HG02973 (cell line): ENCODE data around the gene C1QL4.

ENCODE experiments used
- ATAC-seq: cut with Tn5 transposase; IDR thresholded peaks from one replicate; pipeline ENCODE4 v1.9.1; 2021; ENCODE audit warnings: moderate library complexity; ENCODE audit not compliant: unreplicated experiment

The C1QL4 gene

DNA sequence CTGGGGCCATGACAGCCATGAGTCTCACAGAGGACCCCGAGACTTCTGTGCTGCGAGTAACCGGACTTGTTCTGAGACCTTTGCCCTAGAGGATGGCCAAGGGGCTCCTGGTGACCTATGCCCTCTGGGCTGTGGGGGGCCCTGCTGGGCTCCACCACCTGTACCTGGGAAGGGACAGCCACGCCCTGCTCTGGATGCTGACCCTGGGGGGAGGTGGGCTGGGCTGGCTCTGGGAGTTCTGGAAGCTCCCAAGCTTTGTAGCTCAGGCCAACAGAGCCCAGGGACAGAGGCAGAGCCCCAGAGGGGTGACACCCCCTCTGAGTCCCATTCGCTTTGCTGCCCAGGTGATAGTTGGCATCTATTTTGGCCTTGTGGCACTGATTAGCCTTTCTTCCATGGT, 11.8 kb upstream of the C1QL4 start:
- ATAC-seq: no peak

DNA sequence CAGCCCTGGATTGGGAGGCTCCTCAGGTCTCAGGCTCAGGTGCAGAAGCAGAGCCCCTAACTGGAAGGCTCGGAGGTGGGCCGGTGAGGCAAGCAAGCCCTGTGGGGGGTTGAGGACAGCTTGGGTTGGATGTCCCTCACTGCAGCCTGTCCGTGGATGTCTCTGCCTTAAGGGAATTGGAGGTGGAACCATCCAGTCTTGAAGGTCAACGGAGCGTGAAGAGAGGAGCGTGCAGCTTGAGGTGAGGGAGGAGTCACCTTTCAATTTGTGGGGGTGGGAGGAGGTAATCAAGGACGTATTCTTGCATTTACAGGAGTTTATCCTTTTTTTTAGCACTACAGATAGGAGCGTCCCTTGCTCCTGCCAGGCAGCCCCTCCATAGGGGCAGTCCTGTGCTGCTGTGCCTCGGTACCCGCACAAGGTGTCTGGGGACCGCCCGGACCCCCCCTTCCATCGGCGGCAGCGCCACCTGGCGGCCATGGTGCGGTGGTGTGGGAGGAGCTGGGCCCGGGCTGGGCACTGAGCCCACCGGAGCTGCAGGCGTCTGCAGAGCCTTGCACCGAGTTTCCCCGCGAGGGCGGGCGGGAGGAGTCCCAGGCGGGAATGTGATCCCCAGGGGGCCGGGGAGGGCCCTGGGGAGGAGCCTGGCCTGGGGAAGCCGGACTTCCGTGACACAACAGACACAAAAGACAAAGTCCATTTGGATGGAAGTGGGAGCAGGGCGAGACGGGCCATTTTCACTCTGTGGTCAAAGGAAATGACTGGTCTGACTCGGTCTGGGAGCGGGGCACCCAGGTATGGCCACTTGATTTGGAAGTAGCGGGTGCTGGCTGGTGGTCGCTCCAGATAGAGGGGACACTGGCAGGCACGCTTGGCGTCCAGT, 10.6 kb upstream of the C1QL4 start:
- no peak for ATAC-seq

DNA sequence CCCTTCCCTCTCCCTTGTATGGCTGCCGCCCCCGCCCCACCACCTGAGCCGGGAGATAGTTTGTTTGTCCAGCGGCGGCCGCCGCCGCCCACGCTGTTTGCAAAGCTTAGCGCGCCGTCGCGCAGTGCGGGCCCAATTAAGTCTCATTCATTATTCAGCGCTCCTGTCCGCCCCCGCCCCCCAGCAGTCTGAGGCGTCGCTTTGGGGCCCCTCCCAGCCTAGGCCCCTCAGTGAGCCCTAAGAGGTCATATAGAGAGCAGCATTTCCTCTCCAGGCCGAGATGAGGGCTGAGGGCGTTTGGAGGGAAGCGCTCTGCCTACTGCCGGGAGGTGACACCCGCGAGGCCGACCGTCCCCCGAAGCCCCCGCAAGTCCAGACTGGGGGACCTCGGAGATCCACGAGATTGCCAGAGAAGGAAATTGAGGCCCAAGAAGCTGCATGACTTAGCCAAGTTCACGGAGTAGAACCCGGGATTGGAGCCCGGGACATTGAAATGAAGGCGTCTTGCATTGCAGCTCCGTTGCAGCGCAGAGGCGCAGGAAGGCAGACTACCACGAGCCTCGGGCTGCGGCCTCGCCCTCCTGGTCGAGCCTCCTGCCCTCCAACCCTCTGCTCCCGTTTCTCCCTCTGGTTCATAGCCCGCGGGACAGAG, 9.8 kb upstream of the C1QL4 start, which contains the start of gene DNAJC22:
Gene DNAJC22, plus strand, starts transcription at position 230 of the 652 bp plus-strand sequence. CDS start 1,985 bp downstream, outside the sequence.
- no peak for ATAC-seq

DNA sequence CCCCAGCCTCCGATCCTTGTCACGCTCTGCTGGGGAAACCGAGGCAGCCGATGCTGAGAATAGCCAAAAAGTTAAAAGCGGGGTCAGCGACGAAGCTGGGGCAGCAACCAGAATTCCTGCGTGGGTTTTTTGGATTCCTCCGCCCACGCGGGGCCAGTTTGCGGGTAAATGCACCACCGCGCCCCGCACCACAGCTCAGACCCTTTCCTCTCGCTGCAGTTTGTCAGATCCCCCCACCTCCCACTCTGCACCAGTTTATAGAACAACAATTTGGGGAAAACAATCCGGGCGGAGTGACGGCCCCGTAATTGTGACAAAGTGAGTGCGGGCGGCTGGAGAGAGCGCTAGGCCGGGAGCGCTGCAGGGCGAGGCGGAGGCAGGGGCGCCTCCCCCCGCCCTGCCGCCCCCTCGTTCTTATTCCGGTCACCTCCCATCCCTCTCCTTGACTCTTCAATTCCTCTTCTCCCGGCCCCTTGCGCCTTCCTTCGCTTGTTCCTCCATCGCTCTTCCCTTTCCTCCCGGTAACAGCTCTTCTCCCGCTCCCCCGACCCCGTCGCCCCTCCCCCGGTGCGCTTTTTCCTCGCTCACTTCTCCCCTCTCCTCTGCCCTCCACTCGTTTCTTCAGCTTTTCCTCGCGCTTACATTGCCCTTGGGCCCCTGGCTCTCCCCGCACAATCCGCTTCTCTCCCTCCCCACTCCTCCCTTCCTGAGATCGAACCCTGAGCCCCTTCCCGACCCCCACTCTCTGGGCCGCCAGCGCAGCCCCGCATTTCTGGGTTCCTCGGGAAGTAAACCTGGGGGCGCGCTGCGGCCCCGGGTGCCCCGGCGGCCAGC, 9.1 kb upstream of the C1QL4 start:
- ATAC-seq: no peak

DNA sequence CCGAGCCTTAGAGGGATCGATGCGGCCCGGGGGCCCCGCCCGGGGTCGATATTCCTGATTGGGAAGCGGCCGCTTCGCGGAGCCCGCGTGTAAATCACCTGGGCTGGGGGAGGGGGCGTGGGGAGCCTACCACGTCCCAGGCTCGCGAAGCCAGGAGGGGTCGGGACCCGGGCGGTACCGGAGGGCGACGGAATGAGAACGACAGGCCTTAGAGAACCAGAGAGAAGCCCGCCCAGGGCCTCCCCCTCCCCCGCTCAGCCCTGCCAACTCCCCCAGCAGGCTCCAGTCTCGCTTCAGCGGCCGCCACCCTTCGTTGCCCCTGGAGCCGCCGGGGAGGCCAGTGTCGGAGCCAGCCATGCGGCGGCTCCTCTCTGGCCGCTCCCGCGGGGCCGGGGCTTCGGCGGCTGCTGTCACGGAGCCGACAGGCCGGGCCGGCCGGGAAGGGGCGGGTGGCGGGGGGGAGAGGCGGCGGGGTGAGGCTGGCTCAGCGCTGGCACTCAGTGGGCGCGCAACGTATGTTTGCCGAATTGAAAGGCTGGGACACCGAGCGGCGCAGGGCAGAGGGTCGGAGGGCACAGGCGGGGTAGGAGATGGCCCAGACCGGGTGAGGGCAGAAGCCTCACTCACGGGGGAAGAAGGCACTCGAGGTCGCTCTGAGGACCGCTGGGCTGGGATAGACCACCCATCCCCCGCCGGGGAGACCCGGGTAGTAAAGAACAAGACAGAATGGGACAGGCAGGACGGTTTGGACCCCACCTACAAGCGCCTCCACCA, 8.2 kb upstream of the C1QL4 start:
- ATAC-seq: no peak

DNA sequence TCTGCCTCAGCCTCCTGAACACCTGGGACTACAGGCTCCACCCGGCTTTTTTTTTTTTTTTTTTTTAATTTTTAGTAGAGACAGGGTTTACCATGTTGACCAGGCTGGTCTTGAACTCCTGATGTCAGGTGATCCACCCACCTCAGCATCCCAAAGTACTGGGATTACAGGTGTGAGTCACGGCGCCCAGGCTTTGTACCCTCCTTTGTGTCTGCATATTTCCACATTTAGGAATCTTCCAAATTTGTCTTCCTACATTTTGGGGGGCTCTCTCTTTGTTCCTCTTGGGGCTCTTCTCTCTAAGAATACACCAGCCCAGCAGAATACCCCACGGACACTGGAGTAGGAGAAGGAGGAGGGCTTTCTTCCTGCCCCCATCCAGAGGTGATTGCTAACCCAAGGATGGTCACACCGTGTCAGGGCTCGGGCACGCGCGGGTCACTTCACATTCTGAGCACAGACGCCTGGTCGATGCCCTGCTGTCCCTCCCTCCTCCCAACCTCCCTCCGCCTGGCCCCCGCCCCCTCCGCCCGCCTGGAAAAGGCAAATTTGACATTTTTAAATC, 7.6 kb upstream of the C1QL4 start:
- ATAC-seq: no peak

DNA sequence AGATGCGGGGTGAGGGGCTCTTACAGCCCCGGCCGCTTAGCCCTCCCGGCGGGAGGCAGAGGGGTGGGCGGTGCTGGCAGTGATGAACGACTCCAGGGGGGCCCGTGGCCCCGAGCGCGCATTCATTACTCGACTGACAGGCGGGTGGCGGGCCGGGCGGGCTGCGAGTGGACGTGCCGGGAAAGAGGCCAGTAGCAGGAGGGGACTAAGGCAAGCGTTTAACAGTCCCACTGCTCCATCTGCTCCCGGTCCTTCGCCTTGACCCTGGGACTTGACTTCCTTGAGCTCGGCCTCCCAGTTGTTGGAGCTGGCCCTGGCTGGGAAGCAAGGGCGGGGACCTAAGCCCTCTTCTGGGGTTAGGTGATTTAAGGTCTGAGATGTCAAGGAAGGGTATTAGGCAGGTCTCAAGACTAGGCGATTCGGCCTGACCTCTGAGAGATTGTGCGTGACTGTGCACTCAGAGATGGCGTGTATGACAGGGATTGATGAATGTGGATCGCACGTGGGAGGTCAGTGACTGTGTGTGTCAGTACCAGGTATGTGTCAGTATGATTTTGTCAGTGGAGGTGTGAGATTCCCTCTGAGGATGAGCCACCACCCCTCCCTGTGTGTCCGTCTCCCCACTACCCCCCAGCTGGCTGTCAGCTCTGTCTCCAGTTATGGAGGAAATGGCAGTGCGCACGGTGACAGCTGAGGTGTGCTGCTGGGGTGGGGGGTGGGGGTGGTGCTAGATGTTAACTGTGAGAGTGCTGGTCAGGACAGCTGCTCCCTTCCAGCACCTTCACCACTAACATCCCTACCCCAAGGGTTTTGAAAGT, 6.1 kb upstream of the C1QL4 start:
- ATAC-seq: no peak

DNA sequence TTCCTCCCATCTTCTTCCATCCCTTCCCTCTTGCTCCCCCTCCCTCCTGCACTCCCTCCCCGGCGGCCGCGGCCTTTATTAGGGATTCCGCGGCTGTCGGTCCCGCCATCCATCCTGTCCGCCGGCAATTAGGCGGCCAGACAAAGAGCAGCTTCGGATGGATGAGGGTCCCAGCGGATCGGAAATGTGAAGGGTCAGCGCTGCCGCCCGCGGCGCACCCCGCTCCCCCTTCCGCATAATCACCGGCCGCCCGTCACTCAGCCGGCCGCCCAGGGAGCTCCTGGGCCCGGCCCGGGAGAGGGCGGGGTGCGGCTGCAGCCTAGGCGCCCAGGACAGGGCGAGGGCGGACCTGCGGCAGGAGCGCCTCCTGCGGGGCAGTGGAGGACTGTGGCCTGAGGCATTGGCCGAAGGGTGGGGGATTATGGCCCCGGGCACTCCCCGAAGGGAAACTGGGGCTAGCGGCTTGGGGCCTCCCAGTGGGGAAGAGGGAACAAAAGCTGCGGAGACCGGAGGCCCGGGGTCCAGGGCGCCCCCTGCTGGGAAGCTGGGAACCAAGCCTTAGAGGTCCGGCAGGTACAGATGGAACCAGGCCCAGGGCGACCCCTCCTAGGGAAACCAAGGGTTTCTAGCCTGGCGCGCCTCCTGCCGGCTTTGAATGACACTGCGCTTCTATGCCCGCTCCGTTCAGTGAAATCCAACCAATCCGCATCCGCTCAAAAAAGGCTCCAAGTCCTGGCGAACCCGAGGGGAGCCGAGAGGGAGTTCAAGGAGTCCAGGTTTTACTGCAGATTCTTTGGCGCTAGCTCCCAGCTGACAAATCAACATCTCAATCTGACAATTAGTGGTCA, 5.3 kb upstream of the C1QL4 start:
- peak; percentile 66 for ATAC-seq

DNA sequence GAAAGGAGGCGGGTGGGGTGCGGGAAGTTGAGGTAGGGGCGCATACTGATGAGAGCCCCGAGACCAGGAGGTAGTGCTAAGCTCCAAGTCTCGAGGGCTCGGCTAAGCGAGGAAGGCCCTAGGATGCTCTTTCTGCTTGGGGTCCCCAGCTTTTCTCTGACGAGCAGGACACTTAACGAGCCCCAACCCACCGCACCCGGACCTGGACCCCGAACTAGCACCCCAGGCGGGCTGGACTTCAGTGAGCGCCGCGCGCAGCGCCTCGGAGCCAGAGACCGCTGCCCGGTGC, 4.7 kb upstream of the C1QL4 start:
- ATAC-seq: no peak

DNA sequence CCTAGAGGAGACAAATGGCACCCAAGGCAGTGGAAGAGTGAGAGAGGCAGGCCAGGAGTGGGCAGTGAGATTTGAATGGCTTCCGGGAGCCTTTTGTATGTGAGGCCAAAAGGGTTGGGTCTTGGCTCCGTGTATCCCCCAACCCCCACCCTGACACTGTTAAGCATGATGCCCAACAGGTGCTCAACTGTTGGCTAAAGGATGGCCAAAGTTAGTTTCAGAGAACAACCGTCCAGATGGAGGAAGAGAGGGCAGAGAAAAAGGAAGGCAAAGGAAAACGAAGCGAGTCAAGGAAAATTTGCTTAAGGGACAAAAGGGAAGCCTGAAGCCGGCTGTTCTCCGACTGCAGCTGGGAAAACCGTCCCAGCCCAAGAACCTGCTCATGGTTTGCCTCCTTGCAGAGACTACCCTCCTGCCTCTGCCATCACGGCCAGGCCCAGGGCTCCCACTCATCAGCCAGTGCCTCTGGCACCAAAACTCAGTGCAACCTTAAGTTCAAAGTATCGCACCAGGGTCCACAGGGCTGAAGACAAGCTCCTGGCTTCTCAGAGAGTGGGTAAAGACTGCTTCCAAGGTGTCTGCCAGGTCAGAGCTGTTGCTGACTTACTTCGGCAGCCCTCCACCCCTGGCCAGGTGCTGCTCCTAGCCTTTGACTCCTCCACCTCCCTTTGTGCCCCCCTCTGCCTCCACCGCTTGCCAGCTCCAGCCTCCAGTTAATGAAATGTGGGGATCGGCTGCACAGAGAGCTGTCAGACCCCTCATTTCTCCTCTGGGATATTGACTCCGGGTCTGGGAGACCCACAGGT, 4.2 kb upstream of the C1QL4 start:
- ATAC-seq: no peak

DNA sequence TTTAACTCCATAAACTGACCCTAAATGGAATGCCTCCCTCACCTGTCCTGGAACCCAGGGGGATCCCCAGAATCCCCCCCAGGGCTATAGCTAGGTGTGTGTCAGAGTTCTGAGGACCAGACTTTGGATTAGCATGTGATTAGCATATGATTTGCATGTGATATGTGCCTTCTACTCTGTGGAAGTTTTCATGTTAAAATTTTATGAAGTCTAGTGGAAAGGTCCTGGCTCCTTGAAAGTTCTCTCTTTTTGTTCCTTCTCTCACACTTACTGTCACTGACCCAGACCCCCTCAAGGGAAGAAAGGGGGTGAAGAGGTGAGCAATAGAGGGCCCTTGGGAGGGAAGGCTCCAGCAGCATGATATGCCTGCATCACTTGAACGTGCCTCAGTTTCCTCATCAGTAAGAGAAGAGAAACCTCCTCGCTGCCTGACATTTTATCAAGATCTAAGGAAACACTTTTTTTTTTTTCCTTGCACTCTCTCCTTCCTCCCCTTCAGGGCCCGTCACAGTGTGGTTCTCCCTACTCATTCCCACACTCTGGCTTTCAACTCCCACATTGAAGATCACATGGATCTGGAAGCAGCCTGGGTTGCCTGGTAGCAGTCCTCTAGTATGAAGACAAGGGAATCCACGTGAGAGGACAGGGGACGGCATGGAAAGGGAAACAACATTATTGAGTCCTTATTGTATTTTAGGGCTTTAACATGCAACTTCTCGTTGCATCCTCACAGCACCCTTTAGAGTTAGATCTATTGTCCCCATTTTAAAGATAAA, 3.3 kb upstream of the C1QL4 start:
- no peak for ATAC-seq

DNA sequence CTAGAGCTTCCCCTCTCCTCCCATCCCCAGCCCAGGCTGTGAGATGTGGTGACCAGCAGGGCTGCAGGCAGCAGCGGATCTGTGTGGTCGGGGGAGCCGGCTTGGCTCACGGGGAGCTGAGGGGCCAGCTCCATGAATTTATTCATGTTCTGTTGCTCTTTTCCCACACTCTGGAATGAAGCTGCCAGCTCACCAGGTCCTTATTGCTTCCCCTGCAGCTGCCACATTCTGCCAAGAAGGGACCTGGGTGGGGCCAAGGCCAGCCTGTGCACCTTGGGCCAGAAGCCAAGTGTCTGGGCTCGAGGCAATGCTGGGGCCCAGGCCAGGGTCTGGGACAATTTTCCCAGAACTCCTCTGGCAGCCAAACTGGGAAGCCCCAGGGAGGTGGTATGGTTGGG, 2.5 kb upstream of the C1QL4 start:
- ATAC-seq: no peak

DNA sequence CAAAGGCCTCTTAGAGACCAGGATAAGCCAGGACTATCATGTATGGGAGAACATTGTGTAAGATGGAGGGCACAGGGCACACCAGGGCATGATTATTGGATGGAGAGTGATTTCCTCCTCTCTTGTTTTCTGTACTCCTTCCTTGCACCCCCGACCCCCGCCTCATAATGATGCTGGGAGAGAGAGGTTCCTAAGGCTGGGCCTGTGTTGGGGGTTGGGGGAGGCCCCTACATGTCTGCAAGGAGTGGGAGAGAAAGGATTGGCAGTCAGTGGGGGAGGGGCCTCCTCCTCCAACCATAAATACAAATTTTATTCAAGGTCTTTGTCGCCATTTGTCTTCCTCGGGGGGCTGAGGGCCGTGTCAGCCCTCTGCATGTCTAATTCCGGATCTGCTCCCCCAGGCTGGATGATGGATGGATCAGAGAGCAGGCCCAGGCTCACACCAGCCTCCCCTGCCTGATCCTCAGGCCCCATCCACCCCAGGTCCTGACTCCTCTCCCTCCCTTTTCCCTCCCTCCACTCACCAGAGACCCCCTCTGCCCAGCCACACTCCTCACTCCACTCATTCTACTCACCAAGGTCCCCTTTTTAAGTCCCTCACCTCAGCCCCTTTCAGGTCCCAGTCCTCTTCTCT, 2.0 kb upstream of the C1QL4 start:
- no peak for ATAC-seq

DNA sequence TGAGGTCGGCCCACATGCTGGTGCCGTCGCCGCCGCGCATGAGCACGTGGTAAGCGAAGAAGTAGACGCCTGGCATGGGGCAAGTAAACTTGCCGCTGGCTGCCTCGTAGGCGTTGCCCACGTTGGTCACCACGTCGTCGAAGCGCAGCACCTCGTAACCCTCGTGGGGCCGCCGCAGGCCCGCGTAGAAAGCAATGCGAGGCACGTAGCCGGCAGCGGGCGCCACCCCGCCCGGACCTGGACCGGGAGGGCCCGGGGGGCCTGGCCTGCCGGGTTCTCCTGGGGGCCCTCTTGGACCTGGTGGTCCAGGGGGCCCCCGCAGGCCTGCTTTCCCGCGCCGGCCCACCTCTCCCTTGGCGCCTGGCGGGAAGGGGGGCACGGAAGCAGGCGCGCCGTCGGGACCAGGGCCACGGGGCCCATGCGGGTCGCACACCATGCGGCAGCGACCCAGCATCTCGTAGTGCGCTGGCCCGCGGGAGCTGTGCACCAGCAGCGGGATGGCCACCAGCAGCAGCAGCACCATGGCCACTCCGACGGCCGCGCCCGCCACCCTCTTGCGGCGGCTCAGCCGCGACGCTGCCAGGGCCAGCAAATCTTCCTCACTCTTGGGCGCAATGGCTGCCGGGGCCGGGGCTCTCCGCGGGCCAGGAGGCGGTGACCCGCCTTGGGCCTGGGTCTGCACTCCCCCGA, 888 bp downstream of the C1QL4 start:
- no peak for ATAC-seq

DNA sequence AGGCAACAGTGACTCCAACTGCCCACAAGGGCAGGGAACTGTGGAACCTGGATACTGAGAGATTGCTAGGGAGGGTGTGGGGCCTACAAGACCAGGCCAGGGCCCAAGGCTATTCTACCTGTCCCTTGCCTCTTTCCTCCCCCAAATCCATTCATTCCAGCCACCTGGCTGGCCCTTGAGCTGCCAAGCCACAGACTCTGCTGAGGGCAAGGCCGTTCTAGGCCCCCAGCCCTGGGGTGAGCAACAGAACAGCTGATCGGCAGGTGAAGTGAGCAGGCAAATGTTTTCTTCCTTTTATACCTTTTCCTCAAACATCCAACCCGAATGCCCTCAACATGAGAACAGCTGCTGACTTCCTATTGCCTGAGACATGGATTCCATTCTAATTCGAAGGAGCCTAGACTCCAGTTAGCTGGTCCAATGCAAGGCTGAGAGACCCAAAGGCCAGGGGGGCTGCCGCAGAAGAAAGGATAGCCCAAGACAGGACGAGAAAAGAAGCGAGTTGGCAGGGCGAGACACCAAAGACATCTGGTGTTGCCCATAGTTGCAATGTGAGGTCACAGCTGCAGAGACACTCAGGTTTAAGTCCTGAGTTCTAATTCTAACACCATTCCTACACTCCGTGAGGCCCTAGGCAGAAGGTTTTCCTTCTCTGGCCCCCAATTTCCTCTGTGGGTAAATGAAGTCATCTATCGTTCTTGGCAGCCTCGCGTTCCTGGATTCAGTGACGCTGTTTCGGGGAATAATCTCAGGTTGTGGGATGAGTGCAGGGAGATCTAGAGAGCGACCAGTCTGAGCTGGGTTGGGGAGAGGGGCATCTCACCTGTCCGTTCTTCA, 1.7 kb downstream of the C1QL4 start:
- ATAC-seq: no peak
